ENCODE results near the gene SCYL1. TPM values are rescaled to one million over a fixed set of nuclear protein-coding genes. Genes with fewer than 3 reads are reported as not detected.

SCYL1 gene
- total RNA-seq, 1 donor from 2014 or later = 49.5 TPM

GRCh38 chr11:65525546-65526480 is 930 bp downstream of the SCYL1 start:
- DNase-seq (ENCODE audit: low read depth) (no peak), FAIRE-seq (no peak)
- Histone ChIP-seq H3K27me3 (ENCODE audit: control insufficient read depth, insufficient read depth, low read length) (no peaks in the 10 kb centered on the region), H3K4me3 (ENCODE audit: low read depth, low read length) (peak overlapping the region; percentile 95), H3K36me3 (ENCODE audit: control insufficient read depth, insufficient read depth, low read length) (peaks cover 23% of the 10 kb centered on the region)
- no peak for TF ChIP-seq CTCF (IDR thresholded peaks at IDR 0.05; ENCODE audit: insufficient read depth, low read length, severe bottlenecking)

- DNase-seq (ENCODE audit: low read depth) (no peak), FAIRE-seq (no peak)
- Histone ChIP-seq H3K4me3 (ENCODE audit: low read depth, low read length) (no peak overlapping the region), H3K36me3 (ENCODE audit: control insufficient read depth, insufficient read depth, low read length) (peaks cover 32% of the 10 kb centered on the region), H3K27me3 (ENCODE audit: control insufficient read depth, insufficient read depth, low read length) (no peaks in the 10 kb centered on the region)
- no peak for TF ChIP-seq CTCF (IDR thresholded peaks at IDR 0.05; ENCODE audit: insufficient read depth, low read length, severe bottlenecking)
These were observed 1.9 kb downstream of the SCYL1 start for GRCh38 chr11:65526744-65527143.

GRCh38 chr11:65528819-65529350 is 4.0 kb downstream of the SCYL1 start:
- Histone ChIP-seq H3K4me3 (ENCODE audit: low read depth, low read length) (no peak overlapping the region), H3K36me3 (ENCODE audit: control insufficient read depth, insufficient read depth, low read length) (peaks cover 39% of the 10 kb centered on the region), H3K27me3 (ENCODE audit: control insufficient read depth, insufficient read depth, low read length) (no peaks in the 10 kb centered on the region)
- peak; percentile 23 for FAIRE-seq
- no peak for TF ChIP-seq CTCF (IDR thresholded peaks at IDR 0.05; ENCODE audit: insufficient read depth, low read length, severe bottlenecking)
- DNase-seq (ENCODE audit: low read depth) = no peak

- DNase-seq (ENCODE audit: low read depth) (no peak), FAIRE-seq (peak; percentile 18)
- TF ChIP-seq CTCF (IDR thresholded peaks at IDR 0.05; ENCODE audit: insufficient read depth, low read length, severe bottlenecking) = no peak
- no peak overlapping the region for H3K4me3 ChIP-seq (ENCODE audit: low read depth, low read length)
- H3K27me3 ChIP-seq (ENCODE audit: control insufficient read depth, insufficient read depth, low read length) = no peaks in the 10 kb centered on the region
- H3K36me3 ChIP-seq (ENCODE audit: control insufficient read depth, insufficient read depth, low read length) = peaks cover 39% of the 10 kb centered on the region
These were observed 4.7 kb downstream of the SCYL1 start for GRCh38 chr11:65529475-65530156.

- FAIRE-seq = peak; percentile 76
- no peak for DNase-seq (ENCODE audit: low read depth)
These were observed 5.2 kb downstream of the SCYL1 start for GRCh38 chr11:65530157-65530496.

More at GRCh38 chr11:65530157-65530496, 5.2 kb downstream of the SCYL1 start:
- peaks cover 39% of the 10 kb centered on the region for H3K36me3 ChIP-seq (ENCODE audit: control insufficient read depth, insufficient read depth, low read length)
- peak; percentile 34 for TF ChIP-seq CTCF (IDR thresholded peaks at IDR 0.05; ENCODE audit: insufficient read depth, low read length, severe bottlenecking)
- no peaks in the 10 kb centered on the region for H3K27me3 ChIP-seq (ENCODE audit: control insufficient read depth, insufficient read depth, low read length)
- no peak overlapping the region for H3K4me3 ChIP-seq (ENCODE audit: low read depth, low read length)
